ENCODE measurements around the gene CUL7. TPM values are rescaled to one million over a fixed set of nuclear protein-coding genes. Genes with fewer than 3 reads are reported as not detected.

CUL7 gene
- total and polyA plus RNA-seq, 2 of the 8 experiments (the other 6 are each of a cell fraction or from before 2014, with no cell fraction given), result 10.8 to 15.0 TPM

GRCh38 chr6:43062818-43063217 is 9.2 kb upstream of the CUL7 start (continued):
- no peak for TF ChIP-seq CHD7 (IDR thresholded peaks at IDR 0.05; ENCODE audit: insufficient replicate concordance, low read length)
- no peak for TF ChIP-seq NRF1 (IDR thresholded peaks at IDR 0.05; ENCODE audit: low read depth, low read length)
- no peak for TF ChIP-seq ZNF274 (IDR thresholded peaks at IDR 0.05; ENCODE audit: borderline replicate concordance, extremely low read depth, low read length)
- TF ChIP-seq JUN (IDR thresholded peaks at IDR 0.05; ENCODE audit: low read depth, low read length), result no peak
- TF ChIP-seq EGR1 (IDR thresholded peaks at IDR 0.05; ENCODE audit: borderline replicate concordance, low read depth, low read length), result no peak
- no peak for TF ChIP-seq CTCF (IDR thresholded peaks at IDR 0.05; ENCODE audit: control extremely low read depth in 1 of 3, insufficient read depth in 1 of 3, low read depth in 1 of 3, low read length in 3 of 3)
- no peak for TF ChIP-seq POU5F1 (IDR thresholded peaks at IDR 0.05; ENCODE audit: low read depth, low read length)
- no peak for TF ChIP-seq YY1 (IDR thresholded peaks at IDR 0.05; ENCODE audit: low read depth, low read length)
